Lower lobe of right lung (tissue), 2 donors: ENCODE data around the gene ZNF324B. TPM values are rescaled to one million over a fixed set of nuclear protein-coding genes. Genes with fewer than 3 reads are reported as not detected.

Experiments
- ATAC-seq, 2 donors: fragments of 200-7000 bp; cut with Tn5 transposase; one replicate each; pipeline ENCODE4 v1.9.1; 2020 to 2022; ENCODE audit warnings: mild to moderate bottlenecking in 2 of 2, moderate library complexity in 2 of 2
- DNase-seq: peaks from one replicate; pipeline ENCODE4 v3.0.0-alpha.2; 2020
- H3K27ac ChIP-seq: fragments of 200-600 bp; one replicate; pipeline ENCODE4 v1.8.0; 2022
- H3K27me3 ChIP-seq: fragments of 200-600 bp; one replicate; pipeline ENCODE4 v1.8.0; 2022; ENCODE audit warnings: low read depth
- H3K36me3 ChIP-seq: fragments of 200-600 bp; one replicate; pipeline ENCODE4 v1.8.0; 2022; ENCODE audit warnings: mild to moderate bottlenecking
- H3K4me1 ChIP-seq: fragments of 200-600 bp; one replicate; pipeline ENCODE4 v1.8.0; 2022
- H3K4me3 ChIP-seq: fragments of 200-600 bp; one replicate; pipeline ENCODE4 v1.8.0; 2022; ENCODE audit warnings: mild to moderate bottlenecking
- H3K9me3 ChIP-seq: fragments of 200-600 bp; one replicate; pipeline ENCODE4 v1.8.0; 2022
- CTCF ChIP-seq: fragments of 200-600 bp; IDR thresholded peaks from one replicate; pipeline ENCODE4 v1.8.0; 2022; ENCODE audit warnings: antibody characterized with exemption, mild to moderate bottlenecking
- intact Hi-C: fragments of 100-400 bp; cut with DNase I; formaldehyde crosslinking; loops from one replicate; pipeline ENCODE4 v1.11.0; 2022
- total RNA-seq: library from RNA; stranded (reverse); fragmentation: NEBNext Ultra II Directional; extraction: Animal tissue kit (Norgen Biotek cat#: 25700); gene quantifications from one replicate; pipeline ENCODE4 v1.2.1, GENCODE V29; 2021
- donor health status: DM: no; HTN: yes; CAD: no; lungs with severe emphysema.

ZNF324B gene
- total RNA-seq, 1 donor from 2014 or later: 8.3 TPM

- ATAC-seq (no peak), DNase-seq (no peak)
- no peak for TF ChIP-seq CTCF
- Histone ChIP-seq H3K27ac (no peak overlapping the region), H3K36me3 (peaks cover 40% of the 10 kb centered on the region), H3K9me3 (no peaks in the 10 kb centered on the region), H3K27me3 (no peaks in the 10 kb centered on the region), H3K4me3 (no peak overlapping the region), H3K4me1 (peaks cover 21% of the 10 kb centered on the region)
- intact Hi-C loops: no loop called here
Observed at GRCh38 chr19:58471736-58472135, 20.3 kb downstream of the ZNF324B start.

GRCh38 chr19:58473775-58474174 lies 22.4 kb downstream of the ZNF324B start:
- TF ChIP-seq CTCF: no peak
- H3K36me3 ChIP-seq: peaks cover 41% of the 10 kb centered on the region
- intact Hi-C loops: no loop called here
- H3K27ac ChIP-seq: no peak overlapping the region
- H3K9me3 ChIP-seq: no peaks in the 10 kb centered on the region
- no peak overlapping the region for H3K4me3 ChIP-seq
- peaks cover 19% of the 10 kb centered on the region for H3K4me1 ChIP-seq
- H3K27me3 ChIP-seq: no peaks in the 10 kb centered on the region
- ATAC-seq: no peak
- no peak for DNase-seq

DNA sequence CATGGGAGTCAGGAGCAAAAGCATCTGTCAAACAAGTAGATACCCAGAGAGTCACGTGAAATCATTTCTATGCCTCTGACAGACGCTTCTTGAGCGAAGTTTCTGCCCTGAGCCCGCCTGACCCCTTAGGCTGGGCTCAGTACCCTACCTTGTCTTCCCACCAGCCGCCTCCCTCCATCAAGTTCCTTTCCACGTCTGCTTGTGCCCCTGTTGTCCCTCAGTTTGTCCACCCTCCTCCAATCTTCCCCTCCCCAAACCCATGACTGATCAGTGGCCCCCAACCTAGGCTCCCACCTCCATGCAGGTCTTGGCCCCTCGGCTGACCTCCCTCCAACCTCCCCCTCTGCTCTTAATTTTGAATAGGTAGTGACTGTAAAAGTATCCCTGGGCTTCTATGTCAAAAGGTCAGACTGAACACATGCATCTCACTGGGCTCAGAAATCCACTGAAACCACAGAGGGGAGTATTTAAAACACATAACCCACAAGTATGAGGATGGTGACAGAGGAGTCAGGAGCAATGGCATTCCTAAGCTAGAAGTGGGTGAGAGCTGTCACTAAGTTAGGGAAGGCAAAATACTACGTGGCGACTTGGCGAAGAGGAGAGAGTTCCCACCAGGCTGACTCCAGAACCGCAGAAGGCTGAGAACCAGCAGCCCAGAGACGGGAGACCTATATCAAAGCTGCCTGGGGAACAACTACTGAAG lies 23.0 kb downstream of the ZNF324B start:
- DNase-seq (no peak), ATAC-seq (no peak)
- intact Hi-C loops: no loop called here
- Histone ChIP-seq H3K9me3 (no peaks in the 10 kb centered on the region), H3K4me1 (peaks cover 19% of the 10 kb centered on the region), H3K27me3 (no peaks in the 10 kb centered on the region), H3K27ac (no peak overlapping the region), H3K36me3 (peaks cover 43% of the 10 kb centered on the region), H3K4me3 (peak overlapping the region; percentile 86)
- TF ChIP-seq CTCF: no peak

DNA sequence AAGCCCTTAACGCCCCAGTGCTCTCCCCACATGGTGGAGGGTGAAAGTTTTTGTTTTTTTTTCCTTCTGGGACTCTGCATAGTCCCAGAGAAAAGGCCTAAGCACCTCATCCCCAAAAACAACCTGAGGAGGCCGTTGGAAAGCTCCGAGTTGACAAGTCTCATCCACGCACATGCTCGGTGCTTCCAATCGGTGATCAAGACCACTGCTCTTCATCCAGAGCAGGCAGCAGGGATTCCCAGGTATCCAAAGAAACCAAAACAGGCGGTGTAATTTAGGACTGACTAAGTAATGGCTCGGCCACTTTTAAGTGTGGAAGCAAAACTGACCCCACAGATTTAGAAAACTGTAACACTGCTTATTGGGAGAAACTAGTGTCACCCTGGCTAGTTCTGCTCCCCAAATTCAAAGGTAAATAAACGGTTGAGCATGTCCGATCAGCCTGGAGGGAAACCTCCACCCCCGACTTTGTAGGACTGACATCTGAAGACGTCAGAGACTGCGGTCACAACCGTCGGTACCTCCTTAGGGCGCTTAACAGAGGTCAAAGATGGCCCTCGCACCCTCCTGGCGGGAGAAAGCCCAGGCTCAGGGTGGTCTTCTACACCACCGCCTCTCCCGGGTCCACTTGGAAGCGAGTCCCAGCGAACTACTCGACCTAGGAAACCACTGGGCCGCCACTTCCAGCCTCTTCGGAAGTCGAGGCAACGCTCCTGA lies 23.7 kb downstream of the ZNF324B start:
- Histone ChIP-seq H3K9me3 (no peaks in the 10 kb centered on the region), H3K27ac (peak overlapping the region; percentile 86), H3K4me3 (peak overlapping the region; percentile 86), H3K36me3 (peaks cover 43% of the 10 kb centered on the region), H3K4me1 (peaks cover 19% of the 10 kb centered on the region), H3K27me3 (no peaks in the 10 kb centered on the region)
- intact Hi-C loops: no loop called here
- ATAC-seq (peak in 1 of 2 donors; percentile 0), DNase-seq (no peak)
- no peak for TF ChIP-seq CTCF

DNA sequence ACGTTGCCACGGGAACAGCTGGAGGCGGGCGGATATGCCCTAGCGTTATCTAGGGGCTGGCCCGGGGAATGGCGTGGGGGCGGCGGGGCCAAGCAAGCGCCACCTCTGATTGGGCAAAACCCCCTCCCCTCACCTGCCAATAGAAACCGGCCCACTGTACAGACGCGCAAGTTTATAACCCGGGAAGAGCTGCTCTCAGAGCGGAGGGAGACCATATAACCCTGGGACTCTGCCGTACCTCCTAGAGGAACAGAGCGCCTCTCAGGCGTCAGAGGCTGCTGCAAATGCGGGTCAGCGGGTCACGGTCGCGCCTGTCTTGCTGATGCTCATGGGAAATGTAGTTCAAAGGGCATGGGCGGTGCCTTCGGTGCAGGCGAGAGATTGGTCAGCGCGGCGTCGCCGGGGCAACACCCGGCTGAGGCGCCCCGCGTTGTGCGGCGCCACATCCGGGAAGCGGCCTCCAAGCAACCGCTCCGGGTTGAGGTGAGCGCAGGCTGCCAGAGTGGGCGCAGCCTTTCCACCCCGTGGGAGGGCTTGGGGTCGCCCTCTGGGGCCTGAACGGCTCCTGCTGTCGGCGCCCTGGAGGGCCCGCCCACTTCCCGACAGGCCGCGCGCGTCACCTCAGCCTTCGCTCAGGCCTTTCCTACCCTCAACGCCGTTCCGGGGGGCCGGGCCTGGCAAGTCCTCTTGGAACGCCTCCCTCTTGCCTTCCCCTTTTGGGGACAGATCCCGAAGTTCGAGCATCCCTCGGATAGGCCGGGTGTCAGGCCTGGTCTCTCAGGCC lies 24.5 kb downstream of the ZNF324B start, which contains the start of gene ZNF446:
Gene ZNF446, plus strand, starts transcription at position 639 of the 784 bp plus-strand sequence. CDS start 867 bp downstream, outside the sequence.
- Histone ChIP-seq H3K27ac (peak within 1 kb of the TSS; percentile 86), H3K4me3 (peak within 1 kb of the TSS; percentile 86), H3K4me1 (peaks cover 19% of the 10 kb centered on the region), H3K27me3 (no peaks in the 10 kb centered on the region), H3K9me3 (no peaks in the 10 kb centered on the region), H3K36me3 (peaks cover 43% of the 10 kb centered on the region)
- TF ChIP-seq CTCF: no peak
- intact Hi-C loops: no loop called here
- ATAC-seq (peak; percentile 95 to 96), DNase-seq (peak; percentile 98)
